SK-N-SH treated with all-trans-retinoic acid at 6 μM for 48 hours (cell line): ENCODE results near the gene SNAP25.

Experiments used
- ARNTL ChIP-seq: fragments of 450-650 bp; formaldehyde crosslinking; IDR thresholded peaks from 2 replicates; pipeline ENCODE4 v1.5.0; 2020; ENCODE audit warnings: low read depth, mild to moderate bottlenecking, moderate library complexity, borderline replicate concordance
- BACH2 ChIP-seq: fragments of 250-450 bp; sonication (Bioruptor Pico); IDR thresholded peaks from 2 replicates; pipeline ENCODE4 v1.9.0; 2021; ENCODE audit warnings: mild to moderate bottlenecking, borderline replicate concordance
- OSR1 ChIP-seq: fragments of 250-450 bp; sonication (Bioruptor Pico); IDR thresholded peaks from 2 replicates; pipeline ENCODE4 v1.8.0; 2022; ENCODE audit warnings: moderate library complexity, mild to moderate bottlenecking, inconsistent platforms
- PATZ1 ChIP-seq: fragments of 250-450 bp; sonication (Bioruptor Pico); IDR thresholded peaks from 2 replicates; pipeline ENCODE4 v1.8.0; 2020; ENCODE audit warnings: mild to moderate bottlenecking, moderate library complexity, borderline replicate concordance
- SNAI2 ChIP-seq: fragments of 250-450 bp; sonication (Bioruptor Pico); IDR thresholded peaks from 2 replicates; pipeline ENCODE4 v1.5.0; 2020; ENCODE audit warnings: mild to moderate bottlenecking, moderate library complexity
- ZC3H10 ChIP-seq: fragments of 250-450 bp; sonication (Bioruptor Pico); IDR thresholded peaks from 2 replicates; pipeline ENCODE4 v1.5.1; 2021; ENCODE audit warnings: mild to moderate bottlenecking, moderate library complexity
- ZFP3 ChIP-seq: fragments of 250-450 bp; sonication (Bioruptor Pico); IDR thresholded peaks from 2 replicates; pipeline ENCODE4 v1.5.0; 2020; ENCODE audit warnings: mild to moderate bottlenecking, moderate library complexity
- ZFP30 ChIP-seq: fragments of 450-650 bp; formaldehyde crosslinking; IDR thresholded peaks from 2 replicates; pipeline ENCODE4 v1.5.0; 2022; ENCODE audit warnings: mild to moderate bottlenecking, moderate library complexity
- ZNF565 ChIP-seq: fragments of 450-650 bp; formaldehyde crosslinking; conservative IDR thresholded peaks from 2 replicates; pipeline ENCODE4 v1.5.0; 2020; ENCODE audit warnings: low read depth, mild to moderate bottlenecking, moderate library complexity
- ZNF70 ChIP-seq: fragments of 450-650 bp; formaldehyde crosslinking; IDR thresholded peaks from 2 replicates; pipeline ENCODE4 v1.5.0; 2020; ENCODE audit warnings: mild to moderate bottlenecking, moderate library complexity
- ZNF8 ChIP-seq: fragments of 450-650 bp; formaldehyde crosslinking; IDR thresholded peaks from 2 replicates; pipeline ENCODE4 v1.5.0; 2020; ENCODE audit warnings: mild to moderate bottlenecking, moderate library complexity
- TF ChIP-seq, protein P1 (sequence below): fragments of 250-450 bp; sonication (Bioruptor Pico); IDR thresholded peaks from 2 replicates; pipeline ENCODE4 v1.5.1; 2020; ENCODE audit warnings: low read depth, mild to moderate bottlenecking, moderate library complexity

GRCh38 chr20:10324198-10324847 lies 105.7 kb downstream of the SNAP25 start:
- TF ChIP-seq, protein P1, sequence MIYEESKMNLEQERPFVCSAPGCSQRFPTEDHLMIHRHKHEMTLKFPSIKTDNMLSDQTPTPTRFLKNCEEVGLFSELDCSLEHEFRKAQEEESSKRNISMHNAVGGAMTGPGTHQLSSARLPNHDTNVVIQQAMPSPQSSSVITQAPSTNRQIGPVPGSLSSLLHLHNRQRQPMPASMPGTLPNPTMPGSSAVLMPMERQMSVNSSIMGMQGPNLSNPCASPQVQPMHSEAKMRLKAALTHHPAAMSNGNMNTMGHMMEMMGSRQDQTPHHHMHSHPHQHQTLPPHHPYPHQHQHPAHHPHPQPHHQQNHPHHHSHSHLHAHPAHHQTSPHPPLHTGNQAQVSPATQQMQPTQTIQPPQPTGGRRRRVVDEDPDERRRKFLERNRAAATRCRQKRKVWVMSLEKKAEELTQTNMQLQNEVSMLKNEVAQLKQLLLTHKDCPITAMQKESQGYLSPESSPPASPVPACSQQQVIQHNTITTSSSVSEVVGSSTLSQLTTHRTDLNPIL (CRISPR knock-in tag) = no peak
- TF ChIP-seq ZFP30 (CRISPR knock-in tag) (no peak), ZNF70 (CRISPR knock-in tag) (no peak), OSR1 (CRISPR knock-in tag) (no peak), ZFP3 (no peak), PATZ1 (CRISPR knock-in tag) (no peak), BACH2 (CRISPR knock-in tag) (no peak), SNAI2 (CRISPR knock-in tag) (no peak), ZNF565 (CRISPR knock-in tag) (no peak), ZNF8 (CRISPR knock-in tag) (no peak), ARNTL (CRISPR knock-in tag) (no peak), ZC3H10 (CRISPR knock-in tag) (no peak)
